DND-41 (cell line): ENCODE data around the gene BRIP1.

Experiments used
- EZH2 ChIP-seq: IDR thresholded peaks from 3 replicates; pipeline ENCODE4 v1.6.1; 2012; ENCODE audit warnings: borderline replicate concordance, low read depth, mild to moderate bottlenecking, moderate library complexity, low read length, inconsistent platforms; ENCODE audit not compliant: severe bottlenecking
- TF ChIP-seq, protein P1 (sequence below): IDR thresholded peaks from 2 replicates; pipeline ENCODE4 v1.5.1; 2012; ENCODE audit warnings: borderline replicate concordance, low read length, moderate library complexity, mild to moderate bottlenecking; ENCODE audit not compliant: poor library complexity, severe bottlenecking; ENCODE audit errors: extremely low read depth

DNA sequence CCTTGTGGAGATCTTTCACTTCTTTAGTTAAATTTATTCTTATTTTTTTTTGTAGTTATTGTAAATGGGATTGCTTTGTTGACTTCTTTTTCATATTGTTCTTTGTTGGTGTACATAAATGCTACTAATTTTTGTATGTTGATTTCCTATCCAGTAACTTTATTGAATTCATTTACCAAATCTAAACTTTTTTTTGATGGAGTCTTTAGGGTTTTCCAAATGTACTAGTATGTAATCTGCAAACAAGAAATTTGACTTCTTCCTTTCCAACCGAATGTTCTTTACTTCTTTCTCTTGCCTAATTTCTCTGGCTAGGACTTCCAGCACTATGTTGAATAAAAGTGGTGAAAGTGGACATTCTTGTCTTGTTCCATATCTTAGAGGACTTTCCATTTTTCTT is 230.5 kb downstream of the BRIP1 start:
- no peak for TF ChIP-seq EZH2
- TF ChIP-seq, protein P1, sequence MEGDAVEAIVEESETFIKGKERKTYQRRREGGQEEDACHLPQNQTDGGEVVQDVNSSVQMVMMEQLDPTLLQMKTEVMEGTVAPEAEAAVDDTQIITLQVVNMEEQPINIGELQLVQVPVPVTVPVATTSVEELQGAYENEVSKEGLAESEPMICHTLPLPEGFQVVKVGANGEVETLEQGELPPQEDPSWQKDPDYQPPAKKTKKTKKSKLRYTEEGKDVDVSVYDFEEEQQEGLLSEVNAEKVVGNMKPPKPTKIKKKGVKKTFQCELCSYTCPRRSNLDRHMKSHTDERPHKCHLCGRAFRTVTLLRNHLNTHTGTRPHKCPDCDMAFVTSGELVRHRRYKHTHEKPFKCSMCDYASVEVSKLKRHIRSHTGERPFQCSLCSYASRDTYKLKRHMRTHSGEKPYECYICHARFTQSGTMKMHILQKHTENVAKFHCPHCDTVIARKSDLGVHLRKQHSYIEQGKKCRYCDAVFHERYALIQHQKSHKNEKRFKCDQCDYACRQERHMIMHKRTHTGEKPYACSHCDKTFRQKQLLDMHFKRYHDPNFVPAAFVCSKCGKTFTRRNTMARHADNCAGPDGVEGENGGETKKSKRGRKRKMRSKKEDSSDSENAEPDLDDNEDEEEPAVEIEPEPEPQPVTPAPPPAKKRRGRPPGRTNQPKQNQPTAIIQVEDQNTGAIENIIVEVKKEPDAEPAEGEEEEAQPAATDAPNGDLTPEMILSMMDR, result no peak
